DOHH2 (cell line): ENCODE data around the gene SCGB1D1.

Experiments
- H3F3A ChIP-seq: fragments of 200-600 bp; sonication (generic), shearing (Covaris generic); 2 replicates; pipeline ENCODE4 v1.6.0; 2016; ENCODE audit warnings: antibody characterized with exemption, mild to moderate bottlenecking; ENCODE audit not compliant: control insufficient read depth, insufficient read depth
- H3K27ac ChIP-seq: fragments of 200-600 bp; sonication (generic); 2 replicates; pipeline ENCODE4 v1.5.1; 2014; ENCODE audit warnings: low read depth, mild to moderate bottlenecking, low read length, moderate library complexity
- H3K27me3 ChIP-seq: fragments of 200-600 bp; sonication (generic); 2 replicates; pipeline ENCODE4 v1.6.1; 2014; ENCODE audit warnings: mild to moderate bottlenecking, low read length, mixed read lengths; ENCODE audit not compliant: control insufficient read depth
- H3K36me3 ChIP-seq: fragments of 200-600 bp; sonication (generic); 2 replicates; pipeline ENCODE4 v1.6.1; 2014; ENCODE audit warnings: mild to moderate bottlenecking, low read length, moderate library complexity, mixed read lengths; ENCODE audit not compliant: control insufficient read depth
- H3K4me1 ChIP-seq: fragments of 200-600 bp; sonication (generic); 2 replicates; pipeline ENCODE4 v1.6.1; 2014; ENCODE audit warnings: mild to moderate bottlenecking, low read length, mixed read lengths; ENCODE audit not compliant: control insufficient read depth
- H3K4me2 ChIP-seq: fragments of 200-600 bp; sonication (generic); 2 replicates; pipeline ENCODE4 v1.6.0; 2014; ENCODE audit warnings: mild to moderate bottlenecking, low read length, moderate library complexity
- H3K4me3 ChIP-seq: fragments of 200-600 bp; sonication (generic); 2 replicates; pipeline ENCODE4 v1.5.1; 2014; ENCODE audit warnings: mild to moderate bottlenecking, low read length, mixed read lengths
- H3K79me2 ChIP-seq: fragments of 200-600 bp; sonication (generic); 2 replicates; pipeline ENCODE4 v1.6.1; 2014; ENCODE audit warnings: mild to moderate bottlenecking, low read length, mixed read lengths; ENCODE audit not compliant: control insufficient read depth
- H3K9me2 ChIP-seq: fragments of 200-600 bp; sonication (generic); replicated peaks from 2 replicates; pipeline ENCODE4 v1.6.1; 2014; ENCODE audit warnings: mild to moderate bottlenecking, low read length, mixed read lengths; ENCODE audit not compliant: control insufficient read depth
- H3K9me3 ChIP-seq: fragments of 200-600 bp; sonication (generic); 2 replicates; pipeline ENCODE4 v1.6.1; 2014; ENCODE audit warnings: antibody characterized with exemption, low read length, mixed read lengths; ENCODE audit not compliant: control insufficient read depth, insufficient read depth
- H4K20me1 ChIP-seq: fragments of 200-600 bp; sonication (generic); 2 replicates; pipeline ENCODE4 v1.6.0; 2014; ENCODE audit warnings: low read depth, mild to moderate bottlenecking, antibody characterized with exemption, low read length, moderate library complexity; ENCODE audit not compliant: control insufficient read depth, insufficient read depth
- CTCF ChIP-seq: fragments of 200-600 bp; sonication (generic); IDR thresholded peaks from one replicate; pipeline ENCODE4 v1.5.1; 2014; ENCODE audit warnings: antibody characterized with exemption, mild to moderate bottlenecking, low read depth, low read length; ENCODE audit not compliant: poor library complexity, severe bottlenecking
- EZH2phosphoT487 ChIP-seq: fragments of 200-600 bp; sonication (generic); IDR thresholded peaks from 2 replicates; pipeline ENCODE4 v1.6.1; 2017; ENCODE audit warnings: borderline replicate concordance, mild to moderate bottlenecking, antibody characterized with exemption, low read length, moderate library complexity, mixed read lengths

Gene SCGB1D1

GRCh38 chr11:62144641-62145255 lies 45.3 kb upstream of the SCGB1D1 start:
- no peak overlapping the region for H3K27ac ChIP-seq
- H3K9me2 ChIP-seq = no peaks in the 10 kb centered on the region
- peaks cover 98% of the 10 kb centered on the region for H3K36me3 ChIP-seq
- no peak overlapping the region for H3K4me2 ChIP-seq
- H3K4me1 ChIP-seq = no peaks in the 10 kb centered on the region
- no peaks in the 10 kb centered on the region for H3F3A ChIP-seq
- H3K27me3 ChIP-seq = no peaks in the 10 kb centered on the region
- no peak overlapping the region for H3K4me3 ChIP-seq
- TF ChIP-seq CTCF (no peak), EZH2phosphoT487 (no peak)
- no peaks in the 10 kb centered on the region for H3K79me2 ChIP-seq
- H4K20me1 ChIP-seq = no peaks in the 10 kb centered on the region; the same call in 1 of the 2 replicates
- H3K9me3 ChIP-seq = no peaks in the 10 kb centered on the region

DNA sequence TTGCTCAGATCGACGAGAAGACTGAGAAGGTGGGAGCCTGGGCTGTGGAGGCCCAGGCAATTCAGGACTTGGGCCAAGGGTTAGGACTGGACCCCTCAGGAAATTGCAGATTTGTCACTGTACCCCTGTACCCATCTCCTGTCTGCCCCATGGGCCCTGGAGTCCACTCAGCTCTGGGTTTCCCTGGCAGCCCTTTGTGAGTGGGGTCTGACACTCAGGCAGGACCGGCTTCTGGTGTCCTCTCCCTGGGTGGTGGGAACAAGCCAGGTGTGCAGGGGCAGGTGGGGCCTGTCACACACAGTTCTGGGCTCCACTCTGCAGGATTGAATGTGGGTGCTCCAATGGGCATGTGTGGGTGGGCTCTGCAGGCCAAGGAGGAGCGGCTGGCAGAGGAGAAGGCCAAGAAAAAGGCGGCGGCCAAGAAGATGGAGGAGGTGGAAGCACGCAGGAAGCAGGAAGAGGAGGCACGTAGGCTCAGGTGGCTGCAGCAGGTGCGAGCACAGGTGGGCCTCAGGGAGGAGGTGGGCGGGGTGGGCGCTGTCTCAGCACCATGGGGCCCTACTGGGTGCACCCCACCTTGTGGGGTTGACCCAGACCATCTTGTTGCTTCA lies 44.6 kb upstream of the SCGB1D1 start:
- Histone ChIP-seq H3K4me1 (no peaks in the 10 kb centered on the region), H3K79me2 (no peaks in the 10 kb centered on the region), H3K4me3 (no peak overlapping the region), H3K27me3 (no peaks in the 10 kb centered on the region), H3K9me2 (no peaks in the 10 kb centered on the region), H4K20me1 (no peaks in the 10 kb centered on the region; the same call in 1 of the 2 replicates), H3K27ac (no peak overlapping the region), H3F3A (no peaks in the 10 kb centered on the region), H3K4me2 (no peak overlapping the region), H3K36me3 (peaks cover 98% of the 10 kb centered on the region), H3K9me3 (no peaks in the 10 kb centered on the region)
- no peak for TF ChIP-seq CTCF
- TF ChIP-seq EZH2phosphoT487 = no peak

DNA sequence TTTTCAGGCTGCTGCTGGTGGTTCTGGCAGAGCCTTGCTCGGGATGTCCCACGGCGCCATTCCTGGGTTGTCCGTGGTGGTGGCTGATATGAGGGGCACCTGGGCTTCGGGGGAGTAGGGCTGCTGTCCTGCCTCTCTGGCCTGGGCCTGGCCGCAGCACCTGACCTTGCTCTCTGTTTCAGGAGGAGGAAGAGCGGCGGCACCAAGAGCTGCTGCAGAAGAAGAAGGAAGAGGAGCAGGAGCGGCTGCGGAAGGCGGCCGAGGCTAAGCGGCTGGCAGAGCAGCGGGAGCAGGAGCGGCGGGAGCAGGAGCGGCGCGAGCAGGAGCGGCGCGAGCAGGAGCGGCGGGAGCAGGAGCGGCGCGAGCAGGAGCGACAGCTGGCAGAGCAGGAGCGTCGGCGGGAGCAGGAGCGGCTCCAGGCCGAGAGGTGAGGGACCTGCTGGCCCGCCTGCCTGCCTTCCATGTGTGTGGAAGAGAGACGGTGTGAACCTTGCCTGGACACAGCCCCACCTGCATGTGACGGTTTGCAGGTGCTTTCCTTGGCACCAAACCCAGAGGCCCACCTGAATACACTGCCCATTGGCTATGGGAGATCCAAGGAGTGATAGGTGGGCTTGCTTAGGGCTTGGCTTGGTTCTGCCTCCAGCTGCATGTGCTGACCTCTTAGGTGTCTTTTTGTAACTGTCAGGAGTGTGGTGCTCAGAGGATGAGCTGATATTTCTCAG lies 43.4 kb upstream of the SCGB1D1 start:
- no peaks in the 10 kb centered on the region for H3K4me1 ChIP-seq
- TF ChIP-seq CTCF (no peak), EZH2phosphoT487 (no peak)
- H3K27me3 ChIP-seq = no peaks in the 10 kb centered on the region
- no peaks in the 10 kb centered on the region for H3K9me2 ChIP-seq
- H3K9me3 ChIP-seq = no peaks in the 10 kb centered on the region
- no peak overlapping the region for H3K27ac ChIP-seq
- no peaks in the 10 kb centered on the region for H3F3A ChIP-seq
- no peaks in the 10 kb centered on the region; the same call in 1 of the 2 replicates for H4K20me1 ChIP-seq
- no peaks in the 10 kb centered on the region for H3K79me2 ChIP-seq
- peaks cover 98% of the 10 kb centered on the region for H3K36me3 ChIP-seq
- no peak overlapping the region for H3K4me2 ChIP-seq
- H3K4me3 ChIP-seq = no peak overlapping the region
